ENCODE data around the gene HEPH. TPM values are rescaled to one million over a fixed set of nuclear protein-coding genes. Genes with fewer than 3 reads are reported as not detected.
A peak's percentile ranks its signal among the peaks of the same experiment; 100 is the strongest.

Gene HEPH
- total and polyA plus RNA-seq, 9 of the 15 experiments (the other 6 are each of a cell fraction or from before 2014, with no cell fraction given): 22.4 to 67.6 (median 42.9) TPM

GRCh38 chrX:66163849-66164411 is at the start of gene HEPH (continued):
- TF ChIP-seq PRPF4 (IDR thresholded peaks at IDR 0.05; ENCODE audit: insufficient read depth, low read depth, low read length, poor library complexity, severe bottlenecking): no peak
- TF ChIP-seq CHD2 (IDR thresholded peaks at IDR 0.05; ENCODE audit: low read depth, low read length): no peak
- peak; percentile 60; the same call in 1 of the 2 replicates for TF ChIP-seq CTBP1 (IDR thresholded peaks at IDR 0.05; ENCODE audit: borderline replicate concordance)
- TF ChIP-seq ZNF79 (CRISPR knock-in tag; IDR thresholded peaks at IDR 0.05; ENCODE audit: low read depth): no peak
- TF ChIP-seq ZBTB5 (IDR thresholded peaks at IDR 0.05): no peak
- TF ChIP-seq ZNF695 (CRISPR knock-in tag; IDR thresholded peaks at IDR 0.05): no peak
- TF ChIP-seq, protein P1, sequence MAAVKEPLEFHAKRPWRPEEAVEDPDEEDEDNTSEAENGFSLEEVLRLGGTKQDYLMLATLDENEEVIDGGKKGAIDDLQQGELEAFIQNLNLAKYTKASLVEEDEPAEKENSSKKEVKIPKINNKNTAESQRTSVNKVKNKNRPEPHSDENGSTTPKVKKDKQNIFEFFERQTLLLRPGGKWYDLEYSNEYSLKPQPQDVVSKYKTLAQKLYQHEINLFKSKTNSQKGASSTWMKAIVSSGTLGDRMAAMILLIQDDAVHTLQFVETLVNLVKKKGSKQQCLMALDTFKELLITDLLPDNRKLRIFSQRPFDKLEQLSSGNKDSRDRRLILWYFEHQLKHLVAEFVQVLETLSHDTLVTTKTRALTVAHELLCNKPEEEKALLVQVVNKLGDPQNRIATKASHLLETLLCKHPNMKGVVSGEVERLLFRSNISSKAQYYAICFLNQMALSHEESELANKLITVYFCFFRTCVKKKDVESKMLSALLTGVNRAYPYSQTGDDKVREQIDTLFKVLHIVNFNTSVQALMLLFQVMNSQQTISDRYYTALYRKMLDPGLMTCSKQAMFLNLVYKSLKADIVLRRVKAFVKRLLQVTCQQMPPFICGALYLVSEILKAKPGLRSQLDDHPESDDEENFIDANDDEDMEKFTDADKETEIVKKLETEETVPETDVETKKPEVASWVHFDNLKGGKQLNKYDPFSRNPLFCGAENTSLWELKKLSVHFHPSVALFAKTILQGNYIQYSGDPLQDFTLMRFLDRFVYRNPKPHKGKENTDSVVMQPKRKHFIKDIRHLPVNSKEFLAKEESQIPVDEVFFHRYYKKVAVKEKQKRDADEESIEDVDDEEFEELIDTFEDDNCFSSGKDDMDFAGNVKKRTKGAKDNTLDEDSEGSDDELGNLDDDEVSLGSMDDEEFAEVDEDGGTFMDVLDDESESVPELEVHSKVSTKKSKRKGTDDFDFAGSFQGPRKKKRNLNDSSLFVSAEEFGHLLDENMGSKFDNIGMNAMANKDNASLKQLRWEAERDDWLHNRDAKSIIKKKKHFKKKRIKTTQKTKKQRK (IDR thresholded peaks at IDR 0.05; ENCODE audit: borderline replicate concordance, low read depth, low read length): no peak
- TF ChIP-seq MTA1 (IDR thresholded peaks at IDR 0.05; ENCODE audit: borderline replicate concordance): peak; percentile 77; the same call in 1 of the 2 replicates
- no peak for TF ChIP-seq E4F1 (CRISPR knock-in tag; IDR thresholded peaks at IDR 0.05; ENCODE audit: borderline replicate concordance)
- TF ChIP-seq RREB1 (CRISPR knock-in tag; IDR thresholded peaks at IDR 0.05): no peak
- no peak for TF ChIP-seq TGIF2 (CRISPR knock-in tag; IDR thresholded peaks at IDR 0.05)
- TF ChIP-seq, protein P2, sequence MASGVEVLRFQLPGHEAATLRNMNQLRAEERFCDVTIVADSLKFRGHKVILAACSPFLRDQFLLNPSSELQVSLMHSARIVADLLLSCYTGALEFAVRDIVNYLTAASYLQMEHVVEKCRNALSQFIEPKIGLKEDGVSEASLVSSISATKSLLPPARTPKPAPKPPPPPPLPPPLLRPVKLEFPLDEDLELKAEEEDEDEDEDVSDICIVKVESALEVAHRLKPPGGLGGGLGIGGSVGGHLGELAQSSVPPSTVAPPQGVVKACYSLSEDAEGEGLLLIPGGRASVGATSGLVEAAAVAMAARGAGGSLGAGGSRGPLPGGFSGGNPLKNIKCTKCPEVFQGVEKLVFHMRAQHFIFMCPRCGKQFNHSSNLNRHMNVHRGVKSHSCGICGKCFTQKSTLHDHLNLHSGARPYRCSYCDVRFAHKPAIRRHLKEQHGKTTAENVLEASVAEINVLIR (CRISPR knock-in tag; IDR thresholded peaks at IDR 0.05): no peak
